ENCODE results near the gene NBL1.

The NBL1 gene

DNA sequence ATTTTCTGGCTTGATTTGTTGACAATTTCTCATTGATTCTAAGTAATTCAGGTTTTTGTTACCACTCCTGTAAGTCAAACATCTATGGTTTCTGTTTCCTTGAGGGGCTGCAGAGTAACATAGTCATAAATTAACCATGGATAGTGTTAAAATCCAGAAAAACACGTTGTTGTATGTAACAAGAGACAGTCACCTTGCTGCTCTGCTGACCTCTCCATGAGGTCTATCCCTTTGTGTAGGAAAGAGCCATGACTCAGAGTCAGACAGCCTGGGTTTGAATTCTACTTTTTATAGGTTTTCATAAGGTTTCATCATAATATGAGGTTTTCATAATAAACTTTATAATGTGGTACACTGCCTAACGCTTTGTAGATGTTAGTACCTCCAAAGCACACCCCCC is 27.6 kb upstream of the NBL1 start:
- peak overlapping the region; percentile 67 for H3K27ac ChIP-seq
- TF ChIP-seq, protein P1, sequence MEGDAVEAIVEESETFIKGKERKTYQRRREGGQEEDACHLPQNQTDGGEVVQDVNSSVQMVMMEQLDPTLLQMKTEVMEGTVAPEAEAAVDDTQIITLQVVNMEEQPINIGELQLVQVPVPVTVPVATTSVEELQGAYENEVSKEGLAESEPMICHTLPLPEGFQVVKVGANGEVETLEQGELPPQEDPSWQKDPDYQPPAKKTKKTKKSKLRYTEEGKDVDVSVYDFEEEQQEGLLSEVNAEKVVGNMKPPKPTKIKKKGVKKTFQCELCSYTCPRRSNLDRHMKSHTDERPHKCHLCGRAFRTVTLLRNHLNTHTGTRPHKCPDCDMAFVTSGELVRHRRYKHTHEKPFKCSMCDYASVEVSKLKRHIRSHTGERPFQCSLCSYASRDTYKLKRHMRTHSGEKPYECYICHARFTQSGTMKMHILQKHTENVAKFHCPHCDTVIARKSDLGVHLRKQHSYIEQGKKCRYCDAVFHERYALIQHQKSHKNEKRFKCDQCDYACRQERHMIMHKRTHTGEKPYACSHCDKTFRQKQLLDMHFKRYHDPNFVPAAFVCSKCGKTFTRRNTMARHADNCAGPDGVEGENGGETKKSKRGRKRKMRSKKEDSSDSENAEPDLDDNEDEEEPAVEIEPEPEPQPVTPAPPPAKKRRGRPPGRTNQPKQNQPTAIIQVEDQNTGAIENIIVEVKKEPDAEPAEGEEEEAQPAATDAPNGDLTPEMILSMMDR (conservative IDR thresholded peaks at IDR 0.05) = no peak

DNA sequence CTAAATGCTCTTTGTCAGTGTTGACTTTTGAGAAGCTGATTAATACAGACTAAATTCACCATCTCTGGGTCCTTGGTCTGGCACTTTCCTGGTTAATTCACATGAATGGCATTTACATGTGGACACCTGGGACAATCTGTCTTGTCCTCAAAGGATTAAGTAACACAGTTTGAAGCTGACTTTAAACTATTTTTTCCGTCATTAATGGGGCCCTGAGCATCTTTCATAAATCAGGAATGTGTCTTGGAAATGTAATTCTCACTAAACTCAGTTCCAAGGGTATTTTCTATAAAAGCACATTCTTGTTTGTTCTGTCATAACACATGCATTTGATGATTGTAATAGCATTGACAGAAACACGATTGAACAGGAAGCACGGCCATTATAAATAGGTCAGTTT is 26.7 kb upstream of the NBL1 start:
- TF ChIP-seq, protein P1 (conservative IDR thresholded peaks at IDR 0.05) = no peak
- H3K27ac ChIP-seq = peak overlapping the region; percentile 67

DNA sequence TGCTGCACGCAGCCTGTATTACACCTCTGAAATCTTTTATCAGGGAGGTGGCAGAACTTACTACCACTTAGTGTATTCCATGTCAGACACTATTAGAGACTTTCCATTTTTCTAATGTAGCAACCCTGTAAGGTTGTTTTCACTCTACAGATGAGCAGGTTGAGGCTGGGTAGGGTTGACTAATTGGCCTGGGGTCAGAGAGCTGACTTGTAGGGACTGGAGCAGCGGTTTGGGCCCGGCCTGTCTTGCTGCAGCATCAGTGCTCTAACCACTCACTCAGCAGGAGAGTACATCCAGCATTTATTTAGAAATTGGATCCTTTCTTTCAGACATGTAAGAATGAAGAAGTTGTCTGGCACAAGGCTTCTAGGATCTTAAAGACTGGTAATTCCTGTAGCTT is 25.7 kb upstream of the NBL1 start:
- TF ChIP-seq, protein P1 (conservative IDR thresholded peaks at IDR 0.05) = no peak
- peak overlapping the region; percentile 79 for H3K27ac ChIP-seq

DNA sequence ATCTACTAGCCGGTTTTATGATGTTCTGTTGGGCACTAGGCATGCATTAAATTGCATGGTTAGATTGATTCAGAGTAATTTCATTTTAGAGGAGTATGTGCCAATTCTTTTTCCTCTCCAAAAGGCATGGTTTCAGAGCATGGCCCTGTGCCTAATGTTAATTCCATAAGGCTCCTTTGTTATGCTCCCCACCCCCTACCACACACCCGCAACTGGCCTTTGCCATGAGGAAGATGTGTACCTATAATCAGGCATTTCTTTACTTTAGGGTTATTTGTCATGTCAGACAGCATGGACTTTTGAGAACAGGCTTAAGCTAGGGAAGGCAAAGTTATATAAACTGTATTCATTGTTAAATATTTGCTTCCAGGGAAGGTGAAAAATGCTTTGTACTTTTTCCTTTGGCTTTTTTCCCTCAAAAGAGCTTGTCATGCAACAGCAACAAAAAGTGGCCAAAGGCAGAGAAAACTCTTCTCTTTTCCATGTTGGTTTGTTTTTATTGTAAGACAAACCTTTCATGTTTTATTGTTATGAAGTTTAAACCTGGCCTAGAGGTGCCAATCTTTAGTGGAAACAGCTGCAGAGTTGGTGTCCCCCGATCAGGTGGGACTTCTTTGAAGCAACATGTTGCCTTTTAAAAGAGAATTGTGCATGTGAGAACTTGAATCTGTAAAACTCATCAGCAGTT is 24.3 kb upstream of the NBL1 start:
- H3K27ac ChIP-seq = peak overlapping the region; percentile 79
- TF ChIP-seq, protein P1 (conservative IDR thresholded peaks at IDR 0.05) = no peak

DNA sequence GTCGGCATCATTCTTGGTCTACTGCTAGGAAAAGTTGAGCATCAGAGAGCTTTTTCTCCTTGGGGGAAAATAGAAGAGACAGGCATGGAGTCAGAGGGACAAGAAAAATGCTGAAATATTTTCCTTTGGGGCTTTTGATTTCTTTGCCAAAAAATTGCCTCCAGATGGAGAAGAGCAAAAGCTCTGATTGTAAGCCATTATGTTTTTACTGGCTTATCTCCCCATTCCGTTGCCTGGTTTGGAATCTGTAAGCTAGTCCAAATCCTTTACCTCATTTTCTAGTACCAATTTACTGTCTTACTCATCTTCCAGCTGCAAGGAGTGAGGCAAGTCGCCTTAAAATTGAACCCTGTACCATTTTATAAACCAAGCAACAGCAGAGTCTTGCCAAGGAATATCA is 23.3 kb upstream of the NBL1 start:
- TF ChIP-seq, protein P1 (conservative IDR thresholded peaks at IDR 0.05) = no peak
- H3K27ac ChIP-seq = peak overlapping the region; percentile 79

DNA sequence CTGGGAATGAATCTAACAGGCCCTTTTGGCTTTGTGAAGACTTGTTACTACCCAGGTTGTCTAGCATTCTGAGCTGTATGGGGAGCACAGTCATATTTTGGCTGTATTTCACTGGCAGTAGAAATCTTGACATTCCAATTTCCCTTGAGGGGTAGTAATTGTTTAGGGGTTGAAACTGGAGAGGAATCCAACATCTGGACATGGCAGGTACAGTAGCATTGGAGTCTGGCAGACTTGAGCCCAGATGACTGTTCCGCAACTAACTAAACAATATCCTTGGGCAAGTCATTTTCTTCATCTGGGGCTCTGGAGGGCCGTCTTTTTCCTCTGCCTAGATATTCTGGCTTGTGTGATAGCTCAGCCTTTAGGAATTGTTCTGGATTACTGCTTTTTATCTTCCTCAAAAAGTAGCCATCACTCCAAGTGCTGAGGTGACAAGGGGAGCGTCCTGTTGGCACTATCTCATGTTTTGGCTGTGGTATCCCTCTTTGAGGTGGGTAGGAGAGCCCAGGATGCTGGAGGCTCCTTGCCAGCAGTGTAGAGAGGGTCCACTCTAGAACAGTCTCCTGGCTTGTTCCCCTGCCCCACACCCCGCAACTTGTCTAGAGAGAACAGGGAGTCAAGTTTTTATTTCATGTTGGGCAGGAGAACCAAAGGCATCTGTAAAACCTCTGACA is 22.7 kb upstream of the NBL1 start:
- H3K27ac ChIP-seq = peak overlapping the region; percentile 79
- TF ChIP-seq, protein P1 (conservative IDR thresholded peaks at IDR 0.05) = no peak

DNA sequence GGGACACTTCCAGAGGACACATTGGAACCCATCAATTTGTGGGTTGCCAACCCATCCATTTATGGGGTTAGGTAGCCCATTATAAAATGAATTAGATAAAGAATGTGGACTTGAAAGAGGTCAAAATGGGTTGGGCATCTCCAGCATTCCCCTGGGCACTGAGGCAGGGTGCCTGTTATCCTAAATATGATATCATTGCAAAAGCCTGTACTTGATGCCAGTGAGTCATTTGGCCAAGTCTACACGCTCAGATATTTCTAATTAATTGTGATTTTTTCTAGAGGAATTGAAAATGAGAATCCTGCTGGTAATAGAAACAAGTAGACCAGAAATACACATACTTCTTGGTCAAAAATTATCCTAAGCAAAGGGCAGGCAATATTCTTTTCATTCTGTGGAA is 21.9 kb upstream of the NBL1 start:
- no peak overlapping the region for H3K27ac ChIP-seq
- TF ChIP-seq, protein P1 (conservative IDR thresholded peaks at IDR 0.05) = no peak
